Activated CD8-positive, alpha-beta memory T cell treated with anti-CD3 and anti-CD28 coated beads, Interleukin-2, amount 50 U/mL, for 24 hours (primary cell): Measurements from ENCODE around the gene STXBP3.

Source experiments
- DNase-seq: peaks from one replicate; pipeline ENCODE4 v3.0.0-alpha.2; 2020; ENCODE audit errors: extremely low read depth

The STXBP3 gene

GRCh38 chr1:108842525-108843181, 96.2 kb downstream of the STXBP3 start:
- DNase-seq: no peak

GRCh38 chr1:108843390-108844137, 97.1 kb downstream of the STXBP3 start:
- no peak for DNase-seq

GRCh38 chr1:108845446-108845845, 99.0 kb downstream of the STXBP3 start:
- DNase-seq: no peak

- DNase-seq: no peak
Measured at GRCh38 chr1:108845991-108846390, 99.5 kb downstream of the STXBP3 start.

- DNase-seq: no peak
Measured at GRCh38 chr1:108847494-108847893, 101.0 kb downstream of the STXBP3 start.

- no peak for DNase-seq
Measured at GRCh38 chr1:108848806-108849205, 102.3 kb downstream of the STXBP3 start.

- no peak for DNase-seq
Measured at GRCh38 chr1:108850929-108851328, 104.5 kb downstream of the STXBP3 start.

GRCh38 chr1:108851567-108851966, 105.1 kb downstream of the STXBP3 start:
- no peak for DNase-seq

GRCh38 chr1:108852221-108852975, 105.9 kb downstream of the STXBP3 start:
- no peak for DNase-seq

GRCh38 chr1:108854221-108855019, 107.9 kb downstream of the STXBP3 start:
- DNase-seq: no peak

- DNase-seq: no peak
Measured at GRCh38 chr1:108856994-108857393, 110.5 kb downstream of the STXBP3 start, which contains the start of gene AKNAD1. TSS of gene AKNAD1 (minus strand) at chr1:108857094. CDS start at chr1:108852664, 4,430 bp downstream.

- no peak for DNase-seq
Measured at GRCh38 chr1:108858230-108858950, 111.9 kb downstream of the STXBP3 start.
